ENCODE data around the gene ELK4.

- no peak for TF ChIP-seq EZH2 (IDR thresholded peaks at IDR 0.05; ENCODE audit: insufficient read depth, poor library complexity, severe bottlenecking)
- no peak for TF ChIP-seq EZH2phosphoT487 (IDR thresholded peaks at IDR 0.05; ENCODE audit: insufficient read depth, low read depth)
Observed at GRCh38 chr1:205584732-205585131, 47.1 kb downstream of the ELK4 start.
